HEK293T (cell line): ENCODE results near the gene CLK3.

Experiments
- CTCF ChIA-PET: fragments of 350-600 bp; formaldehyde crosslinking; extraction: SDS; loops from one replicate; lab custom pipeline; 2021; ENCODE audit warnings: antibody characterized with exemption, inconsistent platforms; lab: Yijun Ruan, JAX
- POLR2A ChIA-PET: fragments of 350-600 bp; formaldehyde crosslinking; extraction: SDS; loops from one replicate; lab custom pipeline; 2020; ENCODE audit warnings: antibody characterized with exemption, inconsistent platforms; lab: Yijun Ruan, JAX
- DNase-seq: peaks from one replicate; pipeline ENCODE4 v3.0.0; 2012; ENCODE audit warnings: mixed read lengths; ENCODE audit errors: extremely low spot score
- ARNT ChIP-seq: fragments of 450-650 bp; IDR thresholded peaks from 2 replicates; pipeline ENCODE4 v1.6.1; 2017; ENCODE audit warnings: mild to moderate bottlenecking
- BHLHE40 ChIP-seq: fragments of 450-650 bp; IDR thresholded peaks from 2 replicates; pipeline ENCODE4 v1.6.1; 2016; ENCODE audit warnings: mild to moderate bottlenecking, moderate library complexity, borderline replicate concordance
- CTBP1 ChIP-seq: fragments of 450-650 bp; IDR thresholded peaks from 2 replicates; pipeline ENCODE4 v1.6.1; 2016; ENCODE audit warnings: borderline replicate concordance
- ELF4 ChIP-seq: fragments of 450-650 bp; IDR thresholded peaks from 2 replicates; pipeline ENCODE4 v1.6.1; 2017; ENCODE audit warnings: antibody characterized with exemption
- FOXA1 ChIP-seq: fragments of 450-650 bp; IDR thresholded peaks from 2 replicates; pipeline ENCODE4 v1.6.1; 2016; ENCODE audit warnings: mild to moderate bottlenecking
- FOXK2 ChIP-seq: fragments of 450-650 bp; IDR thresholded peaks from 2 replicates; pipeline ENCODE4 v1.6.1; 2016; ENCODE audit warnings: mild to moderate bottlenecking
- FOXM1 ChIP-seq: fragments of 450-650 bp; IDR thresholded peaks from 2 replicates; pipeline ENCODE4 v1.6.1; 2017; ENCODE audit warnings: mild to moderate bottlenecking, borderline replicate concordance
- HDGF ChIP-seq: fragments of 450-650 bp; IDR thresholded peaks from 2 replicates; pipeline ENCODE4 v1.6.1; 2017; ENCODE audit warnings: antibody characterized with exemption, borderline replicate concordance
- L3MBTL2 ChIP-seq: fragments of 450-650 bp; conservative IDR thresholded peaks from 2 replicates; pipeline ENCODE4 v1.6.1; 2016; ENCODE audit warnings: mild to moderate bottlenecking
- LEF1 ChIP-seq: fragments of 450-650 bp; IDR thresholded peaks from 2 replicates; pipeline ENCODE4 v1.6.1; 2017; ENCODE audit warnings: mild to moderate bottlenecking, borderline replicate concordance
- NFRKB ChIP-seq: fragments of 450-650 bp; IDR thresholded peaks from 2 replicates; pipeline ENCODE4 v1.6.1; 2016; ENCODE audit warnings: mild to moderate bottlenecking, moderate library complexity
- SP1 ChIP-seq: fragments of 450-650 bp; IDR thresholded peaks from 2 replicates; pipeline ENCODE4 v1.6.1; 2017
- SUZ12 ChIP-seq: fragments of 450-650 bp; IDR thresholded peaks from 2 replicates; pipeline ENCODE4 v1.6.1; 2016; ENCODE audit warnings: mild to moderate bottlenecking
- TARDBP ChIP-seq: fragments of 450-650 bp; IDR thresholded peaks from 2 replicates; pipeline ENCODE4 v1.6.1; 2016
- ZNF384 ChIP-seq: fragments of 450-650 bp; IDR thresholded peaks from 2 replicates; pipeline ENCODE4 v1.6.1; 2016
- TF ChIP-seq, protein P1 (sequence below): fragments of 450-650 bp; IDR thresholded peaks from 2 replicates; pipeline ENCODE4 v1.6.1; 2016

CLK3 gene

DNA sequence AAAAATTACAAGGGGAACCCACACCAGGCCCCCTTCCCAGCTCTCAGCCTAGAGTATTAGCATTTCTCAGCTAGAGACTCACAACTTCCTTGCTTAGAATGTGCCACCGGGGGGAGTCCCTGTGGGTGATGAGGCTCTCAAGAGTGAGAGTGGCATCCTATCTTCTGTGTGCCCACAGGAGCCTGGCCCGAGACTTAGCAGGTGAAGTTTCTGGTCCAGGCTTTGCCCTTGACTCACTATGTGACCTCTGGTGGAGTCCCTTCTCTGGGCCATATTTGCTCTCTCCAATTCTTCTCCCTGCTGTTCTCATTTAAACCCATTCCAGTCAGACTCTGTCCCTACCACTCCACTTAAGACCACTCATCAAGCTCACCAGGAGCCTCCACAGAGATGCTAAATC lies 18.1 kb downstream of the CLK3 start:
- ChIA-PET CTCF (interaction anchor here (0.7 to 8.2 kb wide), 11 partner anchors 8 to 147 kb away, joined by 3 to 205 read pairs (median 4); no protein-coding TSS in a partner anchor), POLR2A (interaction anchor here (1.5 to 5.7 kb wide), 2 partner anchors 126 to 135 kb away, joined by 10 to 28 read pairs; no protein-coding TSS in a partner anchor)
- TF ChIP-seq LEF1 (no peak), FOXA1 (no peak), CTBP1 (no peak), NFRKB (no peak), L3MBTL2 (no peak), ARNT (no peak), ELF4 (no peak), FOXK2 (no peak), SUZ12 (no peak), FOXM1 (no peak)
- TF ChIP-seq, protein P1, sequence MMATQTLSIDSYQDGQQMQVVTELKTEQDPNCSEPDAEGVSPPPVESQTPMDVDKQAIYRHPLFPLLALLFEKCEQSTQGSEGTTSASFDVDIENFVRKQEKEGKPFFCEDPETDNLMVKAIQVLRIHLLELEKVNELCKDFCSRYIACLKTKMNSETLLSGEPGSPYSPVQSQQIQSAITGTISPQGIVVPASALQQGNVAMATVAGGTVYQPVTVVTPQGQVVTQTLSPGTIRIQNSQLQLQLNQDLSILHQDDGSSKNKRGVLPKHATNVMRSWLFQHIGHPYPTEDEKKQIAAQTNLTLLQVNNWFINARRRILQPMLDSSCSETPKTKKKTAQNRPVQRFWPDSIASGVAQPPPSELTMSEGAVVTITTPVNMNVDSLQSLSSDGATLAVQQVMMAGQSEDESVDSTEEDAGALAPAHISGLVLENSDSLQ: no peak
- DNase-seq: no peak

DNA sequence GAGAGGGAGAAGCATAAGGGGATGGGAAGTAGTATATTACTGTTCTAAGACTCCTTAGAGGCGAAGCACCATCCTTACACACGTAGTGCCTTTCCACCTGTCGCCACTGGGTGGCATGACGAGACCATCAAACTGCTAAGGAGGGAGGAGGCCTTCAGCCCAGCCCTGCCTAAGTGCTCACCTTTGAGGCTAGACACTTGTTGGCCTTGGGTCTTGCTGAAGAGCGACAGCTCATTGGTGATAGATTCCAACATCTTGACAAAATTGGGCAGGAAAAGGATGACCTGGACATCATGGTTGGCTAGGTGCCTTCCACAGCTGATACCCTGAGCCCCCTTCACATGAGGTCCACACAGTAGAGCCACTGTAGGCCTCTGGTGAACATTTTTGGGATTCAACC lies 19.6 kb downstream of the CLK3 start:
- TF ChIP-seq FOXA1: no peak
- no peak for TF ChIP-seq TARDBP
- TF ChIP-seq, protein P1: no peak
- TF ChIP-seq L3MBTL2: no peak
- no peak for TF ChIP-seq FOXM1
- TF ChIP-seq LEF1: no peak
- no peak for TF ChIP-seq NFRKB
- TF ChIP-seq CTBP1: no peak
- TF ChIP-seq SUZ12: no peak
- TF ChIP-seq HDGF: no peak
- TF ChIP-seq ZNF384: no peak
- TF ChIP-seq BHLHE40: no peak
- no peak for TF ChIP-seq ELF4
- no peak for TF ChIP-seq ARNT
- peak; percentile 83 for DNase-seq
- ChIA-PET CTCF (interaction anchor here (0.6 to 8.2 kb wide), 11 partner anchors 10 to 319 kb away, joined by 3 to 205 read pairs (median 3); no protein-coding TSS in a partner anchor), POLR2A (interaction anchor here (1.1 to 5.7 kb wide), 3 partner anchors 61 to 133 kb away, joined by 3 to 28 read pairs (median 8); partner anchors contain the start of gene EDC3)

DNA sequence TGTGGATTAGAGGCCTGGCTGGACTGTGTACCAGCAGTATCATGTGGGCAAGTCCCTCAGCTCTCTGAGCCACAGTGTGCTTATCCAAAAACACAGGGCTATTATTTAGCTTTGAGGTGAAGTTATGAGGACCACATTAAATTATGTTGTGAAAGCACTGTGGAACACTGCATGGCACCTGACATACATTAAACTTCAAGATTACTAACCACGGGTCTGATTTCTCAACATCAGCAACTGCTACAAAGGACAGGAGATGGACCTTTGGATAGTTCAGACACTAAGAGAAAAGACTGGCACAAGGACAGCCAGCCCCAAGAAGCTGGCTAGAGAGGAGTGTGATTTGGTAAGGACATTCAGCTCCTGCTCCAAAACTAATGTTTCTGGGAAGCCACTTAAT lies 21.3 kb downstream of the CLK3 start:
- TF ChIP-seq L3MBTL2 (no peak), HDGF (no peak), FOXK2 (no peak), CTBP1 (no peak), ELF4 (no peak), LEF1 (no peak), SUZ12 (no peak)
- TF ChIP-seq, protein P1: no peak
- ChIA-PET POLR2A (interaction anchor here (1.2 to 5.7 kb wide), 2 partner anchors 123 kb away, joined by 4 to 28 read pairs; no protein-coding TSS in a partner anchor), CTCF (interaction anchor here (0.9 to 8.2 kb wide), 2 partner anchors 133 to 267 kb away, joined by 3 to 205 read pairs; no protein-coding TSS in a partner anchor)
- no peak for DNase-seq

DNA sequence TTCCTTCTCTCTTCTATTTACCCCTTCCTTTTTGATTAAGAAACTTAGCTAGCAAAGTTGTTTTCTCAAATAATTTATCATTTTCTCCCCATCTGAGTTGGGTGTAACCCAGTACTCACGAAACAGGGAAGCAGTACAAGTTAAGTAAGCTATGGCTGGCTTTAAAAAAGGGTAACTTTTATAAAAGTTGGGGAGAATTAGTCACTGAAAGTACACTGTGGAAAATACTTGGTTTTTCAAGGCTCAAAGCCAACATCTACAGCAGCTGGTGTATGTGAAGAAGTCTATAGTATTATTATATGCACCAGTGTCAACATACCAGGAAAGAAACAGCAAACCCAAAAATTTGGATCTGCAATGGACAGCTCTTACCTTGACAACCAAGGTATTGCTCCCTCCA lies 25.5 kb downstream of the CLK3 start:
- ChIA-PET CTCF (interaction anchor here (0.7 to 4.7 kb wide), 4 partner anchors 9 to 129 kb away, joined by 3 to 43 read pairs (median 3); no protein-coding TSS in a partner anchor), POLR2A (interaction anchor here (0.6 to 1.8 kb wide), 3 partner anchors 55 to 248 kb away, joined by 3 to 9 read pairs (median 5); partner anchors contain the start of gene EDC3)
- TF ChIP-seq L3MBTL2 (no peak), NFRKB (no peak), TARDBP (no peak), ELF4 (no peak), CTBP1 (no peak), ARNT (no peak), FOXK2 (no peak), HDGF (no peak)
- no peak for DNase-seq

DNA sequence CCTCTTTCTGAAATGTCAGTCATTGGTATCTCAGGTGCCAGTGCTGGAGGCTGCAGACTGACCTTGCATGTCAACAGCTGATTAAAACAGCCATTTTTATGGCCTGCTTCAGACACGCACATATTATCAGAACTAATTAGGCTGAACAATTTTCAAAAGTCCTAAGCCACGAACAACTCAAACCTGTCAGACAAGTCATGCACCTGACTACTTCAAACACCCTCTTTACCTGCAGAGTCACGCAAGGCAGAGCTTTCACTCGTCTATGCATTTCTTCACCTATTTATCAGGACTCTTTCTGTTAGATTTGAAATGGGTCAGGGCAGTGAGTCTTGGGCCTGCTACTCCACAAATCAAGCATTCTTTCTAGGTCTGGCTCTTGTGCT lies 26.7 kb downstream of the CLK3 start:
- POLR2A ChIA-PET: interaction anchor here (1.2 to 1.7 kb wide), 2 partner anchors 12 to 118 kb away, joined by 4 to 6 read pairs; no protein-coding TSS in a partner anchor
- TF ChIP-seq NFRKB: no peak
- no peak for TF ChIP-seq ZNF384
- no peak for TF ChIP-seq CTBP1
- TF ChIP-seq HDGF: no peak
- TF ChIP-seq SUZ12: no peak
- TF ChIP-seq FOXM1: no peak
- no peak for TF ChIP-seq TARDBP
- no peak for TF ChIP-seq LEF1
- TF ChIP-seq, protein P1: no peak
- no peak for TF ChIP-seq BHLHE40
- no peak for TF ChIP-seq L3MBTL2
- TF ChIP-seq FOXK2: no peak
- TF ChIP-seq SP1: no peak
- TF ChIP-seq ARNT: no peak
- no peak for TF ChIP-seq ELF4
- no peak for DNase-seq
- CTCF ChIA-PET: interaction anchor here (0.5 to 4.7 kb wide), 5 partner anchors 9 to 262 kb away, joined by 3 to 43 read pairs (median 4); no protein-coding TSS in a partner anchor
